Endothelial cell of umbilical vein (primary cell): ENCODE data around the gene B3GALT5. TPM values are rescaled to one million over a fixed set of nuclear protein-coding genes. Genes with fewer than 3 reads are reported as not detected.

Experiments used
- BruUV-seq: library from RNA; stranded (reverse); fragments of 400-500 nt; replicated peaks from 2 replicates; lab custom pipeline; 2021; lab: Mats Ljungman, UMichigan
- CTCF ChIA-PET: fragments of 300-600, 350-600 bp; sonication (Branson Sonifier 250); formaldehyde crosslinking; loops from one replicate; lab custom pipeline; 2021; ENCODE audit warnings: antibody characterized with exemption, inconsistent platforms; lab: Charles Lee
- POLR2A ChIA-PET: fragments of 300-600, 350-600 bp; sonication (Branson Sonifier 250); formaldehyde crosslinking; loops from one replicate; lab custom pipeline; 2021; ENCODE audit warnings: antibody characterized with exemption, inconsistent platforms; lab: Charles Lee
- DNase-seq: peaks from one replicate; pipeline ENCODE4 v3.0.0-alpha.2; 2011; ENCODE audit warnings: low read depth, low spot score
- FAIRE-seq: peaks from 2 replicates; lab custom pipeline; 2011; peaks lifted over from hg19 to GRCh38; lab: Jason Lieb, UNC
- H2AFZ ChIP-seq: 2 replicates; pipeline ENCODE4 v1.6.0; 2012; ENCODE audit warnings: low read depth, low read length, control low read depth, inconsistent platforms
- H3K27ac ChIP-seq: 2 replicates; pipeline ENCODE4 v1.5.1; 2011; ENCODE audit warnings: low read depth, mild to moderate bottlenecking, control low read depth, low read length, moderate library complexity; ENCODE audit not compliant: insufficient read depth
- H3K27me3 ChIP-seq, 2 experiments: 2 replicates each; pipeline versions ENCODE4 v1.6.0 to v1.6.1; 2011; ENCODE audit warnings: low read length in 2 of 2, mixed read lengths in 1 of 2; ENCODE audit not compliant: control insufficient read depth in 2 of 2, insufficient read depth in 2 of 2
- H3K36me3 ChIP-seq, 2 experiments: 2 replicates in 1 of 2; 3 replicates in 1 of 2; pipeline ENCODE4 v1.5.1; 2011; ENCODE audit warnings: low read length in 2 of 2, mild to moderate bottlenecking in 1 of 2, moderate library complexity in 1 of 2; ENCODE audit not compliant: control insufficient read depth in 2 of 2, insufficient read depth in 2 of 2; ENCODE audit errors: extremely low read depth in 1 of 2
- H3K4me1 ChIP-seq: 3 replicates; pipeline ENCODE4 v1.5.1; 2011; ENCODE audit warnings: mild to moderate bottlenecking, low read length; ENCODE audit not compliant: control insufficient read depth, insufficient read depth; ENCODE audit errors: extremely low read depth
- H3K4me2 ChIP-seq: 2 replicates; pipeline ENCODE4 v1.6.1; 2011; ENCODE audit warnings: low read length, control low read depth, mixed read lengths; ENCODE audit not compliant: insufficient read depth
- H3K4me3 ChIP-seq, 3 experiments: fragments of 200-600 bp in 1 of 3; sonication (generic), shearing (Covaris generic) in 1 of 3; replicated peaks in 1 of 3; 2 replicates each; pipeline ENCODE4 v1.5.1; 2011 to 2016; ENCODE audit warnings: control low read depth in 3 of 3, low read length in 3 of 3, mild to moderate bottlenecking in 2 of 3, inconsistent platforms in 1 of 3, low read depth in 1 of 3, moderate library complexity in 1 of 3; ENCODE audit not compliant: insufficient read depth in 1 of 3
- H3K79me2 ChIP-seq: 2 replicates; pipeline ENCODE4 v1.6.0; 2012; ENCODE audit warnings: low read length, inconsistent platforms; ENCODE audit not compliant: control insufficient read depth, insufficient read depth
- H3K9ac ChIP-seq: replicated peaks from 2 replicates; pipeline ENCODE3; 2011; ENCODE audit warnings: low read length, control low read depth; ENCODE audit not compliant: insufficient read depth; ENCODE audit errors: extremely low read depth
- H3K9me1 ChIP-seq: replicated peaks from 3 replicates; pipeline ENCODE4 v1.6.0; 2011; ENCODE audit warnings: mild to moderate bottlenecking, low read length; ENCODE audit not compliant: control insufficient read depth, insufficient read depth; ENCODE audit errors: extremely low read depth
- H3K9me3 ChIP-seq: replicated peaks from 2 replicates; pipeline ENCODE4 v1.5.1; 2012; ENCODE audit warnings: low read length, inconsistent platforms; ENCODE audit not compliant: control insufficient read depth, insufficient read depth
- H4K20me1 ChIP-seq: replicated peaks from 2 replicates; pipeline ENCODE3; 2011; ENCODE audit warnings: mild to moderate bottlenecking, low read length; ENCODE audit not compliant: control insufficient read depth, insufficient read depth; ENCODE audit errors: extremely low read depth
- EZH2 ChIP-seq: IDR thresholded peaks from 2 replicates; pipeline ENCODE4 v1.6.1; 2012; ENCODE audit warnings: borderline replicate concordance, low read depth, mild to moderate bottlenecking, moderate library complexity, low read length, inconsistent platforms; ENCODE audit not compliant: severe bottlenecking
- FOS ChIP-seq: IDR thresholded peaks from 2 replicates; pipeline ENCODE4 v1.6.1; 2011; ENCODE audit warnings: mild to moderate bottlenecking, low read length, moderate library complexity, borderline replicate concordance; ENCODE audit not compliant: insufficient read depth
- JUN ChIP-seq: IDR thresholded peaks from 2 replicates; pipeline ENCODE4 v1.6.1; 2011; ENCODE audit warnings: borderline replicate concordance, low read depth; ENCODE audit not compliant: insufficient read length, insufficient read depth
- MYC ChIP-seq: IDR thresholded peaks from one replicate; pipeline ENCODE4 v1.6.1; 2011; ENCODE audit warnings: mild to moderate bottlenecking, low read depth, low read length
- POLR2A ChIP-seq: IDR thresholded peaks from 2 replicates; pipeline ENCODE4 v1.6.1; 2012; ENCODE audit warnings: low read depth, mild to moderate bottlenecking, control low read depth, low read length
- dilution Hi-C: fragments of 300-500 bp; cut with MboI; formaldehyde crosslinking; loops from one replicate; pipeline ENCODE4 v1.15.0; 2019; ENCODE audit warnings: low sequenced_read_pairs; ENCODE audit not compliant: extremely low pct_ligation_motif_present
- intact Hi-C: fragments of 100-400 bp; cut with micrococcal nuclease; formaldehyde crosslinking; loops from one replicate; pipeline ENCODE4 v1.10.0; 2022
- polyA plus RNA-seq, 4 experiments: library from polyadenylated mRNA; depleted of rRNA in 3 of 4; stranded (reverse) in 3 of 4; unstranded in 1 of 4; fragments of >200 nt; gene quantifications; 2 replicates each; pipeline versions ENCODE4 v1.2.1 to v1.2.3, GENCODE V29; 2011 to 2012; ENCODE audit warnings: missing spikeins in 1 of 4
- total RNA-seq: library from RNA; stranded (reverse); gene quantifications from 2 replicates; pipeline ENCODE4 v1.2.3, GENCODE V29; 2021

The B3GALT5 gene
- total and polyA plus RNA-seq, 2 donors (not counting 3 experiments of a cell fraction or from before 2014, with no cell fraction given), result 0.04 TPM; not detected in 1

GRCh38 chr21:39632796-39633442, 20.2 kb downstream of the B3GALT5 start:
- H2AFZ ChIP-seq, result no peak overlapping the region

DNA sequence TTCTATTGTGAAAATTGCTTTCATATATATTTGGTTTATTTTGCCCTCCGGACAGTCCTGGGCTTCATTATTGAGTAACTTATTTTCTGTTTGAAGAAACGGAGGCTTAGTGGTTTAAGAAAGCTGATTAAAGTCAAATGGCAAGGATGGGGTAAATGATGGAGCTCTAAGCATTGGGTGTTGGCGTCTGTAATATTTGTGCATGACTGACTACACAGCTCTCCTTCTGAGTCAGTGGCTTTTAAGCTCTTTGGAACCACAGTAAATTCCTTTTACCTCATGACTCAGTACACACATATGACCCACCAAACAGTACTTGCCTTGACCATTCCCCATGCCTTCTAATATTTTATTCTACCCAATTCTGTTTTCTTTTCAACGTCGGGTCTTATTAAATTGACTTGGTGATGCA, 21.0 kb downstream of the B3GALT5 start:
- no peaks in the 10 kb centered on the region for H3K9me1 ChIP-seq
- H3K4me2 ChIP-seq, result no peak overlapping the region
- H3K27ac ChIP-seq, result no peak overlapping the region
- intact Hi-C loops, result no loop called here
- H3K4me1 ChIP-seq, result no peaks in the 10 kb centered on the region
- no peaks in the 10 kb centered on the region for H3K27me3 ChIP-seq
- H3K4me3 ChIP-seq, result no peak overlapping the region
- dilution Hi-C loops, result no loop called here
- CTCF ChIA-PET, result no interaction called here
- no peak for DNase-seq
- H3K79me2 ChIP-seq, result no peaks in the 10 kb centered on the region
- no peak overlapping the region for H2AFZ ChIP-seq
- POLR2A ChIA-PET, result no interaction called here
- no TSS peak for BruUV-seq
- no peaks in the 10 kb centered on the region for H4K20me1 ChIP-seq
- H3K36me3 ChIP-seq, result no peaks in the 10 kb centered on the region
- no peaks in the 10 kb centered on the region for H3K9me3 ChIP-seq
- no peak for FAIRE-seq
- no peak overlapping the region for H3K9ac ChIP-seq
- peak; percentile 46 for TF ChIP-seq FOS
- TF ChIP-seq MYC, result no peak

More at GRCh38 chr21:39632796-39633442, 20.2 kb downstream of the B3GALT5 start:
- no peaks in the 10 kb centered on the region for H3K36me3 ChIP-seq
- no peaks in the 10 kb centered on the region for H3K27me3 ChIP-seq
- BruUV-seq, result no TSS peak
- no peak for DNase-seq
- no peak overlapping the region for H3K9ac ChIP-seq
- H3K4me3 ChIP-seq, result no peak overlapping the region
- H3K79me2 ChIP-seq, result no peaks in the 10 kb centered on the region
- CTCF ChIA-PET, result no interaction called here
- peak; percentile 39 for TF ChIP-seq FOS
- TF ChIP-seq POLR2A, result no peak
- TF ChIP-seq JUN, result peak; percentile 42
- no peak for TF ChIP-seq EZH2
- intact Hi-C loops, result no loop called here
- H3K4me2 ChIP-seq, result no peak overlapping the region
- POLR2A ChIA-PET, result no interaction called here
- dilution Hi-C loops, result no loop called here
- H3K9me1 ChIP-seq, result no peaks in the 10 kb centered on the region
- H3K27ac ChIP-seq, result no peak overlapping the region
- no peaks in the 10 kb centered on the region for H3K9me3 ChIP-seq
- no peaks in the 10 kb centered on the region for H3K4me1 ChIP-seq
- FAIRE-seq, result no peak
- H4K20me1 ChIP-seq, result no peaks in the 10 kb centered on the region
